Left colon (tissue), 2 donors: ENCODE results near the gene TPCN1. TPM values are rescaled to one million over a fixed set of nuclear protein-coding genes. Genes with fewer than 3 reads are reported as not detected.
A peak's percentile ranks its signal among the peaks of the same experiment; 100 is the strongest.

Experiments
- ATAC-seq: fragments of 200-7000 bp; cut with Tn5 transposase; one replicate; pipeline ENCODE4 v1.9.1; 2020; ENCODE audit warnings: mild to moderate bottlenecking, moderate library complexity
- DNase-seq, 2 donors: peaks; one replicate each; pipeline ENCODE4 v3.0.0-alpha.2; 2020
- intact Hi-C, 2 donors: fragments of 100-400 bp; cut with DNase I in 1 of 2; cut with micrococcal nuclease in 1 of 2; formaldehyde crosslinking; loops; one replicate each; pipeline versions ENCODE4 v1.11.2 to v1.14.0; 2022; cut with DNase I, micrococcal nuclease
- total RNA-seq, 2 donors: library from RNA; stranded (reverse); fragmentation: NEBNext Ultra II Directional; extraction: Animal tissue kit (Norgen Biotek cat#: 25700); gene quantifications; one replicate each; pipeline ENCODE4 v1.2.1, GENCODE V29; 2021
- donor health status: DM: no; HTN: no; CAD: no.
- donor health status: DM: yes; HTN: yes; CAD: no.

Gene TPCN1
- total RNA-seq, 2 donors from 2014 or later: 84.7 to 96.4 TPM

GRCh38 chr12:113271466-113271852, 50.2 kb downstream of the TPCN1 start:
- intact Hi-C loops: no loop called here

GRCh38 chr12:113271853-113272561, 50.7 kb downstream of the TPCN1 start:
- DNase-seq (peak; percentile 56 to 66), ATAC-seq (no peak)
- intact Hi-C loops: no loop called here

More at GRCh38 chr12:113271466-113271852, 50.2 kb downstream of the TPCN1 start:
- no peak for ATAC-seq
- DNase-seq: no peak

GRCh38 chr12:113273053-113273725, 51.9 kb downstream of the TPCN1 start:
- DNase-seq (no peak), ATAC-seq (no peak)

GRCh38 chr12:113274848-113275247, 53.6 kb downstream of the TPCN1 start:
- no peak for ATAC-seq
- intact Hi-C loops: no loop called here

More at GRCh38 chr12:113273053-113273725, 51.9 kb downstream of the TPCN1 start:
- intact Hi-C loops: no loop called here

GRCh38 chr12:113276306-113276705, 55.0 kb downstream of the TPCN1 start:
- intact Hi-C loops: no loop called here
- ATAC-seq (no peak), DNase-seq (no peak)

More at GRCh38 chr12:113274848-113275247, 53.6 kb downstream of the TPCN1 start:
- no peak for DNase-seq

GRCh38 chr12:113276946-113277500, 55.8 kb downstream of the TPCN1 start:
- ATAC-seq (no peak), DNase-seq (no peak)
- intact Hi-C loops: no loop called here

- intact Hi-C loops: no loop called here
- no peak for DNase-seq
- ATAC-seq: no peak
Observed at GRCh38 chr12:113277511-113277910, 56.2 kb downstream of the TPCN1 start.

- DNase-seq (no peak), ATAC-seq (no peak)
- intact Hi-C loops: no loop called here
Observed at GRCh38 chr12:113278141-113278540, 56.9 kb downstream of the TPCN1 start.

- ATAC-seq: no peak
- no peak for DNase-seq
- intact Hi-C loops: no loop called here
Observed at GRCh38 chr12:113278633-113279032, 57.4 kb downstream of the TPCN1 start.

- DNase-seq: no peak
- intact Hi-C loops: no loop called here
- no peak for ATAC-seq
Observed at GRCh38 chr12:113284751-113285150, 63.5 kb downstream of the TPCN1 start.

- no peak for ATAC-seq
- intact Hi-C loops: no loop called here
- DNase-seq: no peak
Observed at GRCh38 chr12:113285679-113286610, 64.7 kb downstream of the TPCN1 start.

- intact Hi-C loops: no loop called here
- DNase-seq (no peak), ATAC-seq (no peak)
Observed at GRCh38 chr12:113286712-113287111, 65.4 kb downstream of the TPCN1 start.

- intact Hi-C loops: no loop called here
- ATAC-seq: no peak
- DNase-seq: no peak
Observed at GRCh38 chr12:113287146-113287898, 66.1 kb downstream of the TPCN1 start.

GRCh38 chr12:113287899-113288282, 66.6 kb downstream of the TPCN1 start:
- intact Hi-C loops: no loop called here
- DNase-seq (no peak), ATAC-seq (peak; percentile 49)

GRCh38 chr12:113289361-113289760, 68.1 kb downstream of the TPCN1 start:
- intact Hi-C loops: no loop called here
- no peak for DNase-seq
- no peak for ATAC-seq

- no peak for DNase-seq
- no peak for ATAC-seq
- intact Hi-C loops: no loop called here
Observed at GRCh38 chr12:113290506-113290905, 69.2 kb downstream of the TPCN1 start.

- intact Hi-C loops: no loop called here
- DNase-seq: no peak
- ATAC-seq: no peak
Observed at GRCh38 chr12:113291586-113291985, 70.3 kb downstream of the TPCN1 start.

GRCh38 chr12:113292091-113292490, 70.8 kb downstream of the TPCN1 start:
- ATAC-seq (no peak), DNase-seq (no peak)
- intact Hi-C loops: no loop called here

- no peak for DNase-seq
- intact Hi-C loops: no loop called here
Observed at GRCh38 chr12:113292547-113292946, 71.3 kb downstream of the TPCN1 start.

More at GRCh38 chr12:113292547-113292946, 71.3 kb downstream of the TPCN1 start:
- ATAC-seq: no peak
